C1 segment of cervical spinal cord (tissue), 14 donors: ENCODE measurements around the gene PPP4C.
"Not testable (repeated sequence)": the region's sequence is repeated elsewhere in the genome, so short reads cannot be mapped to it uniquely, and the experiment has no call there.

Source experiments
- DNase-seq, 14 donors: peaks; one replicate each; lab custom pipeline; 2025; lab: John Stamatoyannopoulos, UW

Gene PPP4C

GRCh38 chr16:30075503-30076275, at the start of gene PPP4C:
PPP4C (plus strand) TSS chr16:30075994; CDS start chr16:30076378, 384 bp downstream.
- peak; percentile 13 to 87 (median 72) for DNase-seq

- no peak for DNase-seq
Measured at GRCh38 chr16:30026449-30026848, 49.3 kb upstream of the PPP4C start.

- no peak for DNase-seq
Measured at GRCh38 chr16:30027588-30028437, 48.0 kb upstream of the PPP4C start.

GRCh38 chr16:30028438-30029076, 47.2 kb upstream of the PPP4C start:
- peak in 1 of 14 donors; percentile 73 for DNase-seq

DNA sequence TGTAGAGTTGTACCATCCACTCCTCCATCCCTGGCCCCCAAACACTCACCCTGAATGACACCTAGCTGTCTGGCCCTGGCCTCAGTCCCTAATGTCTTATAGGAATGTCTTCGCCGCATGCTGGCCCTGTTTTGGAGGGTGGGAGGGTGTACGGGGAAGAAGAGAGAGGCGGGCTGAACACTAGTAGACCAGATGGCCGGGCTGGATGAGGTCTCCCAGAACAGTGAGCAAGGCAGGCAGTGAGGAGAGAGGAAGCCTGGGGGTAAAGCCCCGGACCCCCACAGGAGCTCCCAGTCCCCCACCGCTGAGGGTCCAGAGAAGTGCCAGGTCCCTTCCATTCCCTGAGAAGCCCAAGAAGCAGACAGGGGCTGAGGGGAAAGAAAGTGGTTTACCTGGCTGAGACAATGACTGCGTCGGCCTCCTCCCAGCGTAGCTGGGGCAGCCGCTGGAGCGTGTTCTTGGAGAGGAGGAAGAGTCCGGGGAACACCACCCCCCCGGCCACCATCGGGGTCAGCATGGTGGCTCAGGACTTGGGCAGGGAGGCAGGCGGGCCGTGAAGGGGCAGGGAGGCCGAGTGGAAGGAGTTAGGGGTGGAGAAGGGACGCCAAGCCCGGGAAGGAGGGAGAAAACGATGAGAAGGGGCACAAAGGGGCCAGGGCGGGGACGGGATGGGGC, 45.6 kb upstream of the PPP4C start:
- DNase-seq: peak in 1 of 14 donors; percentile 44

DNA sequence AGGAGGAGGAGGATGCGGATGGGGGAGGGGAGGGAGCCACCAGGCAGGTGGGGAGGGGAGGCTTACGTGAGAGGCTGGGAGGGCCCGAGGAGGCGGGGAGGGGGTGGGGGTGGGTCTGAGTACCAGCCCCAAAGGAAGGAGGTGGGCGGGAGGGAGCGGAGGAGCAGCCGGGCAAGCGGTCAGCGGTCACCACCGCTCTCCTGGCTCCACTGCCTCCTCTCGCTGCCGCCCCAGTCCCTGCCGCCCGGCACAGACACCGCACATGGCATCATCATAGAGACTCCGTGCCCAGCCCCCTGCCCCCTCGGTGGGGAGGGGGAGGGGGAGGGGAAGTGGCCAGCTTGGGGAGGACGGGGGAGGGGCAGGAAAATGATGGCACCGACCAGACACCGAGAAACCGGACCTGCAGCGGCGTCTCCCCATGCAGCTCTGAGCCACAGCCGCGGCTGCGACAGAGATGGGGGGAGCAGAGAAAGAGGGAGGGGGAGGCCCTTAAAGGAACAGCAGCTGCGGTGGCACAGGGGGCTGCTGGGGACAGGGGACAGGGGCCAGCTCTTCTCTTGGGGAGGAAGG, 44.9 kb upstream of the PPP4C start, which contains the start of gene TLCD3B:
Gene TLCD3B, minus strand, starts transcription at position 431 of the 573 bp plus-strand sequence. CDS start 744 bp downstream, outside the sequence.
- peak in 2 of 14 donors; percentile 24 to 81 for DNase-seq

DNA sequence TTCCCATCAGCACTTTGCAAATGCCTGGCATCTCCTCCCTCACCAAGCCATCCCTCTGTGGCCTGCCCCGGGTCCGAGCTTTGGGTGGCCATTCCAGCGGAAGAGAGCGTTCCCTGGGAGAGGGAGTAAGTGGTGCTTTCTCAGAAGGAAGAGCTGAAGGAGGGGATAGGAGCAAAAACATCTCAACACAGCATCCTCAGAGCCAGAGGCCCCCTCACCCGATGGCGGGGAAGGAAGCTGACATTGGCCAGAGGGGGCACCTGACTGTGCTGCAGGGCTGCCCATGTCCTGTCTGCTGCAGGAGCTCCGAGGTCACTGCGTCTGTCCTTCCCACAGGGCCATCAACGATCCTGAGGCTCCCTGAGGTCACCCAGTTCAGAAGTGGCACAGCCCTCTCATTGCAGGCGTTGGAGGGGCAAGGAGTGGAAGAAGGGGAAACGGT, 44.3 kb upstream of the PPP4C start:
- peak in 1 of 14 donors; percentile 39 for DNase-seq

- peak in 8 of 14 donors; percentile 10 to 59 (median 22) for DNase-seq
Measured at GRCh38 chr16:30032083-30032819, 43.5 kb upstream of the PPP4C start.

- no peak for DNase-seq
Measured at GRCh38 chr16:30033270-30033669, 42.5 kb upstream of the PPP4C start.

GRCh38 chr16:30040221-30040620, 35.6 kb upstream of the PPP4C start:
- DNase-seq: no peak

- not testable (repeated sequence) for DNase-seq
Measured at GRCh38 chr16:30040690-30041089, 35.1 kb upstream of the PPP4C start.

DNA sequence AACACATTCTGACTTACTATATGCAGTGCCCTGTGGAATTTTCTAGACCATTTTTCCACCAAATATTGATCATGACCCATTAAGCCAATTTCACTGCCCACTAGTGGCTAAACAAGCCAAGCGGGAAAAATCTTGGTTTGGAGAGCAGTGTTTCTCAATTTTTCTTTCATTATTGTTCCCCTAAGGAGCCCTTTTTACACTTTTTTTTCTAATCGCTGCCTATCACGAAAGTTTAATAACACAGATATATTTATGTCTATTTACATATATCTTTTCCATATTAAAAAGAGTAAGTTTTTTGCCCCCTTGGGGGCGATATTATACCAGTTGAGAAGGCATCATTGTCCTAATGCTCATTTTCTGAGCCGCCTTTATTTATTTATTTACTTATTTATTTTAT, 34.0 kb upstream of the PPP4C start:
- no peak for DNase-seq

GRCh38 chr16:30046178-30046577, 29.6 kb upstream of the PPP4C start:
- DNase-seq: no peak

DNA sequence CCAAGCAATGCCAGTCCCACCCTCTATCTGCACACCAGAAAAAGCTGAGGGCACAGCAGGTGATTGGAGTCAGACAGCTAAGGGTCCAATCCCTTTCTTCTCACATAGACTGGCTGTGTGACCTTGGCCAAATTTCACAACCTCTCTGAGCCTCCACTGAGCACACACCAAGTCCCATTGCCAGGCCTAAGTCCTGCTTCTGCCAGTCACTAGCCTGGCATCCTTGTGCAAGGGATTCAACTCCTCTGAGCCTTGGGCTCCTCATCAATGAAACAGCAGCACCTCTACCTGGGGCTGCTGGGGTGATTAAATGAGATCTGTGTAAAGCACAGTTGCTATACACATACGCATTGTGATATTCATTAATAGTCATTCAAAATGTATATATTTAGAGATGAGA, 29.2 kb upstream of the PPP4C start:
- DNase-seq: no peak

DNA sequence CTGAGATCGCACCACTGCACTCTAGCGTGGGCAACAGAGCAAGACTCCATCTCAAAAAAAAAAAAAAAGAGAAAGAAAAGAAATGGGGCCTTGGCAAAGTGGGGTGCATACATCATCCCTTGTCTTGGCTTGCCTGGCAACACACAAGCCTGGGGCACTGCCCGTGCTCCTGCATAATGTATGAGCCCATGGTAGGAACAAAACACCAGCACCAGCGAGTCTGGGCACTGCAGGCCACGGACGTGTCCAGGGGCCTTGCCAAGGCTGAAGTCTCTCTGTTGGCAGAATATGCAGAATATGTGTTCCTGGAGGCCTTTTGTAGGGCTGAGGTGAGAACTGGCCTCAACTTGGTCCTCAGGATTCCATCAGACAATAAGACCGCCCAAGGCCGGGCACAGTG, 25.9 kb upstream of the PPP4C start:
- peak in 9 of 14 donors; percentile 31 to 79 (median 59) for DNase-seq

- no peak for DNase-seq
Measured at GRCh38 chr16:30051518-30051917, 24.3 kb upstream of the PPP4C start.

DNA sequence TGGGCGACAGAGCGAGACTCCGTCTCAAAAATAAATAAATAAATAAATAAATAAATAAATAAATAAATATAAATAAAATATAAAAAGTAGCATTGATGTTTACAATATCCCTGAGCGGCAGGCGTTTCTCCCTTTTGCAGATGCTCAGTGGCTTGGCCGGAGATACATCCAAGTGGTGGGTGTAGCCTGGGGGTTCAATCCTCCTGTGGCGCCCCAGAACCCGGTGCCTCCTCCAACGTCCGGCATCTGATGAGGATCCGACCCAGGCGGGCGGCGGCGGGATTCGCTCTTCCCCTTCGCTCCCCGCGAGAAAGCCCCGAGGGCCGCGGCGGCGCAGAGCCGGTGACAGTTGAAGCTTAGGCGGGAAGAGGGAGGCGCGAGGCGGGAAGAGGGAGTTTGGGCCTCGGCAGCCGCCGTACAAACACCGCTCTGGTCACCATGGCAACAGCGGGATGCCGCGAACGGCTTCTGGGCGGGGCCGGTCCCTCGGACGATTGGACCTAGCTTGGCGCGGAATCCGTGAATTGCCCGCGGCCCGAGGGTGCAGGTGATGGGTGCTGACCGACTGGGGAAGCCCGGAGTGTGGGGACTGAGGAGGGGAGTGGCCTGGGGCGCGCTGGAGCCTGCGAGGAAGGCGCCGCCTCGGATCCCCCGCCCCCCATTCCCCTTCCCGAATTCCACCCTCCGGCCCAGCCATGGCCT, 23.0 kb upstream of the PPP4C start:
- peak; percentile 45 to 89 (median 78) for DNase-seq

DNA sequence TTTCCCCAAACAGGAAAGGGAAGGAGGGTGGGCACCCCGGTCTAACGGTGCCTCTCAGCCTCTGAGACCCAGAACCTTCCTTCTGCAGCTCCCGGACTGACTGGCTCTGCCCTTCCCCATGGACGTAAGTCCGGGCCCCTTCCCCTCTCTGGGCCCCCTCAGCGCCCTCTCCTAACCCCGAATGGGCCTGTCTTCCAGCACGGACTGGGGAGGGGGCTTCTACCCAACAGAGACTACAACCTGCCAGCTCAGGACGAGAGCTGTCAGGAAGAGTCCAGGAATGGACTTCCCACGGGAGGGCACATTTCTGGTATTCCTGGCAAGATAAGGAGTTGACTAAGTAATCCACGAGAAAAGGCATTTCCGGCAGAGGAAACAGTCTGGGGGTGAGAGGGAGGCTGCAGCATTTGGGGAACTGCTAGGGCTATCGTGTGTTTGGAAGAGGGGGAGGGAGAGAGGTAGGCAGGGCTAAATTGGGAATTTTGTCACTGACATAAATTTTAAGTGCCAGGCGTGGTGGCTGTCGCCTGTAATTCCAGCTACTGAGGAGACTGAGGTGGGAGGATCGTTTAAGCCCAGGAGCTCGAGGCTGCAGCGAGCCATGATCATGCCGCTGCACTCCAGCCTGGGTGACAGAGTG, 22.3 kb upstream of the PPP4C start:
- no peak for DNase-seq

- no peak for DNase-seq
Measured at GRCh38 chr16:30054451-30054850, 21.3 kb upstream of the PPP4C start.
